ENCODE measurements around the gene NR2C2.

- TF ChIP-seq CTCF (IDR thresholded peaks at IDR 0.05) (no peak), ELF4 (CRISPR knock-in tag; IDR thresholded peaks at IDR 0.05; ENCODE audit: low read depth) (no peak), ZNF512 (CRISPR knock-in tag; IDR thresholded peaks at IDR 0.05; ENCODE audit: borderline replicate concordance) (no peak), RELA (CRISPR knock-in tag; IDR thresholded peaks at IDR 0.05; ENCODE audit: borderline replicate concordance) (no peak), FOXJ3 (CRISPR knock-in tag; IDR thresholded peaks at IDR 0.05; ENCODE audit: borderline replicate concordance) (no peak)
- TF ChIP-seq, protein P1, sequence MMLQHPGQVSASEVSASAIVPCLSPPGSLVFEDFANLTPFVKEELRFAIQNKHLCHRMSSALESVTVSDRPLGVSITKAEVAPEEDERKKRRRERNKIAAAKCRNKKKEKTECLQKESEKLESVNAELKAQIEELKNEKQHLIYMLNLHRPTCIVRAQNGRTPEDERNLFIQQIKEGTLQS (CRISPR knock-in tag; conservative IDR thresholded peaks at IDR 0.05) = no peak
These were observed 105.2 kb downstream of the NR2C2 start for GRCh38 chr3:15052335-15053242.
